GM19455 (cell line): Measurements from ENCODE around the gene PSMD3.
"Not testable (repeated sequence)": the region's sequence is repeated elsewhere in the genome, so short reads cannot be mapped to it uniquely, and the experiment has no call there.

ENCODE experiments used
- ATAC-seq: cut with Tn5 transposase; IDR thresholded peaks from one replicate; pipeline ENCODE4 v1.9.1; 2021; ENCODE audit not compliant: unreplicated experiment

The PSMD3 gene

DNA sequence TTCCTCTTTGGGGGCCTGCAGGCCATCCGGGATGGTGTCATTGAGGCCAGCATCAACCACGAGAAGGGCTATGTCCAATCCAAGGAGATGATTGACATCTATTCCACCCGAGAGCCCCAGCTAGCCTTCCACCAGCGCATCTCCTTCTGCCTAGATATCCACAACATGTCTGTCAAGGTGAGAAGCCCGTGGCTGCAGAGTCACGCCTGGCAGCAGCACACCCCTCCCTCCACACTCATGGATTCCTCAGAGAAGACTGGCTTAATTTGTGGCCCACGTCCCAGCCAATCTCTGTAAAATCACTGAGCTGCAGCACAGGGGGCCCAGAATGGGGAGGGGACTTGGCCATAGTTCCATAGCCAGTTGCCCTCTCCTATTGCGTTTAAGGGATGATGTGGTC, 15.6 kb downstream of the PSMD3 start:
- ATAC-seq, result no peak

GRCh38 chr17:39996800-39997199, 16.2 kb downstream of the PSMD3 start:
- no peak for ATAC-seq

DNA sequence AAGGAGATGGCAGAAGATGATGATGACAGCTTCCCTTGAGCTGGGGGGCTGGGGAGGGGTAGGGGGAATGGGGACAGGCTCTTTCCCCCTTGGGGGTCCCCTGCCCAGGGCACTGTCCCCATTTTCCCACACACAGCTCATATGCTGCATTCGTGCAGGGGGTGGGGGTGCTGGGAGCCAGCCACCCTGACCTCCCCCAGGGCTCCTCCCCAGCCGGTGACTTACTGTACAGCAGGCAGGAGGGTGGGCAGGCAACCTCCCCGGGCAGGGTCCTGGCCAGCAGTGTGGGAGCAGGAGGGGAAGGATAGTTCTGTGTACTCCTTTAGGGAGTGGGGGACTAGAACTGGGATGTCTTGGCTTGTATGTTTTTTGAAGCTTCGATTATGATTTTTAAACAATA, 16.9 kb downstream of the PSMD3 start:
- ATAC-seq, result no peak

DNA sequence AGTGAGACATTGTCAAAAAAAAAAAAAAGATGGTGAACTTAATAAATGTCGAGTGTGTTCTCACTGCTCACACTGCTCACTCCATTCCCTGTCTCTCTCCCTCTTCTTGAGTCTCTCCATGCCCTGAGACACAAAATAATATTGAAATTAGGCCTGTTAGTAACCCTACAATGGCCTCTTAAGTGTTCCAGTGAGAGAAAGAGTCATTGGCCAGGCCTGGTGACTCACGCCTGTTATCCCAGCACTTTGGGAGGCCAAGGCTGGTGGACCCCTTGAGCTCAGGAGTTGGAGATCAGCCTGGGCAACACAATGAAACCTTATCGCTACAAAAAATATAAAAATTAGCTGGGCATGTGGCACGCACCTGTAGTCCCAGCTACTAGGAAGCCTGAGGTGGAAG, 18.5 kb downstream of the PSMD3 start:
- no peak for ATAC-seq

DNA sequence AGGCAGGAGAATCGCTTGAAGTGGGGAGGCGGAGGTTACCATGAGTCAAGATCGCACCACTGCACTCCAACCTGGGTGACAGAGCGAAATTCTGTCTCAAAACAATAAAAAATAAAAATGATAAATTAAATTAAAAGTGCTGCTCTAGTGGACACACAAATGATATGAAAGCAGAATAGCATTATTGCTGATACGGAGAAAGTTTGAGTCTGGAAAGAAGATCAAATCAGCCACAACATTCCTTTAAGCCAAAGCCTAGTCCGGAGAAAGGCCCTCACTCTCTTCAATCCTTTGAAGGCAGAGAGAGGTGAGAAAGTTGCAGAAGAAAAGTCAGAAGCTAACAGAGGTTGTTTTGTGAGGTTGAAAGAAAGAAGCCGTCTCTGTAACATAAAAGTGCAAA, 19.6 kb downstream of the PSMD3 start:
- no peak for ATAC-seq

- not testable (repeated sequence) for ATAC-seq
These were observed 20.7 kb downstream of the PSMD3 start for GRCh38 chr17:40001335-40001734.

GRCh38 chr17:40004072-40004471, 23.5 kb downstream of the PSMD3 start:
- no peak for ATAC-seq

DNA sequence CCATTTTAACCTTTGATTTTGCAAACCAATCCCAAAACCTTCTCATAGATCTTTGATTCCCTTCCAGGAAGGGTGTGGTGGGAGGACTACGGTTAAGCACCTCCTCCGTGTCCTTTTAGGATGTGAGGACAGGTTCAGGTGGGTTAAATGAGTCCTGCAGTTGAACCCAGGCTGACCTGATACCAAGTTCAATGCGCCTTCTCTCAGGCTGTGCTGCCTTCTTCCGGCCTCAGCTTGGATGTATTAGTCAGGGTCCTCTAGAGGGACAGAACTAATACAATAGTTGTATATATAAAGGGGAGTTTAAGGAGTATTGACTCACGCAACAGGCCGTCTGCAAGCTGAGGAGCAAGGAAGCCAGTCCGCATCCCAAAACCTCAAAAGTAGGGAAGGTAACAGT, 24.1 kb downstream of the PSMD3 start:
- ATAC-seq, result no peak

- ATAC-seq, result no peak
These were observed 24.9 kb downstream of the PSMD3 start for GRCh38 chr17:40005520-40005919.

DNA sequence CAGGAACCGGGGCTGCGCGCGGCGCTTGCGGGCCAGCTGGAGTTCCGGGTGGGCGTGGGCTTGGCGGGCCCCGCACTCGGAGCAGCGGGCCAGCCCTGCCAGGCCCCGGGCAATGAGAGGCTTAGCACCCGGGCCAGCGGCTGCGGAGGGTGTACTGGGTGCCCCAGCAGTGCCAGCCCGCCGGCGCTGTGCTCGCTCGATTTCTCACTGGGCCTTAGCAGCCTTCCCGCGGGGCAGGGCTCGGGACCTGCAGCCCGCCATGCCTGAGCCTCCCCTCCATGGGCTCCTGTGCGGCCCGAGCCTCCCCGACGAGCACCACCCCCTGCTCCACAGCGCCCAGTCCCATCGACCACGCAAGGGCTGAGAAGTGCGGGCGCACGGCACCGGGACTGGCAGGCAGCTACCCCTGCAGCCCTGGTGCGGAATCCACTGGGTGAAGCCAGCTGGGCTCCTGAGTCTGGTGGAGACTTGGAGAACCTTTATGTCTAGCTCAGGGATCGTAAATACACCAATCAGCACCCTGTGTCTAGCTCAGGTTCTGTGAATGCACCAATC, 30.4 kb downstream of the PSMD3 start:
- not testable (repeated sequence) for ATAC-seq

DNA sequence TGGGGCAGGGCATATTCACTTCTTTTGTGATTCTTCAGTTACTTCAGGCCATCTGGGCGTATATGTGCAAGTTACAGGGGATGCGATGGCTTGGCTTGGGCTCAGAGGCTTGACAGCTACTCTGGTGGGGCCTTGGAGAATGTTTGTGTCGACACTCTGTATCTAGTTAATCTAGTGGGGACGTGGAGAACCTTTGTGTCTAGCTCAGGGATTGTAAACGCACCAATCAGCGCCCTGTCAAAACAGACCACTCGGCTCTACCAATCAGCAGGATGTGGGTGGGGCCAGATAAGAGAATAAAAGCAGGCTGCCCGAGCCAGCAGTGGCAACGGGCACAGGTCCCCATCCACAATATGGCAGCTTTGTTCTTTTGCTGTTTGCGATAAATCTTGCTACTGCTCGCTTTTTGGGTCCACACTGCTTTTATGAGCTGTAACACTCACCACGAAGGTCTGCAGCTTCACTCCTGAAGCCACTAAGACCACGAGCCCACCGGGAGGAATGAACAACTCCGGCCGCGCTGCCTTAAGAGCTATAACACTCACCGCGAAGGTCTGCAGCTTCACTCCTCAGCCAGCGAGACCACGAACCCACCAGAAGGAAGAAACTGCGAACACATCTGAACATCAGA, 31.5 kb downstream of the PSMD3 start:
- not testable (repeated sequence) for ATAC-seq

DNA sequence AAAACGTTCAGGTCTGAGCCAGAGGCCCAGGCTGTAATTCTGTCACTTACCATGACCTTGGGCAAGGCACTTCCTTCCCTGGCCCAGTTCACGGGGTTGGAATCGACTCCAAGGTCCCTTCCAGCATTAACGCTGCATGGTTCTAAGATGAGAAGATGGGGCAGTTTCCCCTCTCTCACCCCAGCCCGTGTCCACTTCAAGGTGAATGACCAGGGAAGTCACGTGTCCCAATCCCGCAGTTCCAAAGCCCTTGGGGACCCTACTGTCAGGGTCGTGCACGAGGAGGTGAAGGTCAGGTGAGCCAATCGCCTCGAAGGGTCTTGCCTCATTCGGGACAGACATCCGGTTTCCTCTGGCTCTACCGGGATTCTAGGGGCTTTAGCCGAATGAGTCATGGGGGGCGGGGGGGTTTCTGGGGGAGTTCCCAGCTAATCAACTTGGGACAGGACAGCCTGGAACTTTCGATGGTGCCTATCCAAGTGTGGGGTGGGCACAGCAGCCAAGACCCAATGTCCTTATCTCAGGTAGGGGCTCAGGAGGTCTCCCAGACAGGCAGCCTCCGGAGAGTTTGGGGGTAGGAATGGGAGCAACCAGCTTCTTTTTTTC, 33.9 kb downstream of the PSMD3 start:
- no peak for ATAC-seq

DNA sequence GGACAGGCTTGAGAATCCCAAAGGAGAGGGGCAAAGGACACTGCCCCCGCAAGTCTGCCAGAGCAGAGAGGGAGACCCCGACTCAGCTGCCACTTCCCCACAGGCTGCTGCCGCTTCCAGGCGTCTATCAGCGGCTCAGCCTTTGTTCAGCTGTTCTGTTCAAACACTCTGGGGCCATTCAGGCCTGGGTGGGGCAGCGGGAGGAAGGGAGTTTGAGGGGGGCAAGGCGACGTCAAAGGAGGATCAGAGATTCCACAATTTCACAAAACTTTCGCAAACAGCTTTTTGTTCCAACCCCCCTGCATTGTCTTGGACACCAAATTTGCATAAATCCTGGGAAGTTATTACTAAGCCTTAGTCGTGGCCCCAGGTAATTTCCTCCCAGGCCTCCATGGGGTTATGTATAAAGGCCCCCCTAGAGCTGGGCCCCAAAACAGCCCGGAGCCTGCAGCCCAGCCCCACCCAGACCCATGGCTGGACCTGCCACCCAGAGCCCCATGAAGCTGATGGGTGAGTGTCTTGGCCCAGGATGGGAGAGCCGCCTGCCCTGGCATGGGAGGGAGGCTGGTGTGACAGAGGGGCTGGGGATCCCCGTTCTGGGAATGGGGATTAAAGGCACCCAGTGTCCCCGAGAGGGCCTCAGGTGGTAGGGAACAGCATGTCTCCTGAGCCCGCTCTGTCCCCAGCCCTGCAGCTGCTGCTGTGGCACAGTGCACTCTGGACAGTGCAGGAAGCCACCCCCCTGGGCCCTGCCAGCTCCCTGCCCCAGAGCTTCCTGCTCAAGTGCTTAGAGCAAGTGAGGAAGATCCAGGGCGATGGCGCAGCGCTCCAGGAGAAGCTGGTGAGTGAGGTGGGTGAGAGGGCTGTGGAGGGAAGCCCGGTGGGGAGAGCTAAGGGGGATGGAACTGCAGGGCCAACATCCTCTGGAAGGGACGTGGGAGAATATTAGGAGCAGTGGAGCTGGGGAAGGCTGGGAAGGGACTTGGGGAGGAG, 34.7 kb downstream of the PSMD3 start, which contains the start of gene CSF3:
Gene CSF3 (plus strand): TSS at position 436 of the 993 bp plus-strand sequence. CDS start 35 bp downstream, at position 471.
- no peak for ATAC-seq

DNA sequence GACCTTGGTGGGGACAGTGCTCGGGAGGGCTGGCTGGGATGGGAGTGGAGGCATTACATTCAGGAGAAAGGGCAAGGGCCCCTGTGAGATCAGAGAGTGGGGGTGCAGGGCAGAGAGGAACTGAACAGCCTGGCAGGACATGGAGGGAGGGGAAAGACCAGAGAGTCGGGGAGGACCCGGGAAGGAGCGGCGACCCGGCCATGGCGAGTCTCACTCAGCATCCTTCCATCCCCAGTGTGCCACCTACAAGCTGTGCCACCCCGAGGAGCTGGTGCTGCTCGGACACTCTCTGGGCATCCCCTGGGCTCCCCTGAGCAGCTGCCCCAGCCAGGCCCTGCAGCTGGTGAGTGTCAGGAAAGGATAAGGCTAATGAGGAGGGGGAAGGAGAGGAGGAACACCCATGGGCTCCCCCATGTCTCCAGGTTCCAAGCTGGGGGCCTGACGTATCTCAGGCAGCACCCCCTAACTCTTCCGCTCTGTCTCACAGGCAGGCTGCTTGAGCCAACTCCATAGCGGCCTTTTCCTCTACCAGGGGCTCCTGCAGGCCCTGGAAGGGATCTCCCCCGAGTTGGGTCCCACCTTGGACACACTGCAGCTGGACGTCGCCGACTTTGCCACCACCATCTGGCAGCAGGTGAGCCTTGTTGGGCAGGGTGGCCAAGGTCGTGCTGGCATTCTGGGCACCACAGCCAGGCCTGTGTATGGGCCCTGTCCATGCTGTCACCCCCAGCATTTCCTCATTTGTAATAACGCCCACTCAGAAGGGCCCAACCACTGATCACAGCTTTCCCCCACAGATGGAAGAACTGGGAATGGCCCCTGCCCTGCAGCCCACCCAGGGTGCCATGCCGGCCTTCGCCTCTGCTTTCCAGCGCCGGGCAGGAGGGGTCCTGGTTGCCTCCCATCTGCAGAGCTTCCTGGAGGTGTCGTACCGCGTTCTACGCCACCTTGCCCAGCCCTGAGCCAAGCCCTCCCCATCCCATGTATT, 35.7 kb downstream of the PSMD3 start:
- no peak for ATAC-seq

DNA sequence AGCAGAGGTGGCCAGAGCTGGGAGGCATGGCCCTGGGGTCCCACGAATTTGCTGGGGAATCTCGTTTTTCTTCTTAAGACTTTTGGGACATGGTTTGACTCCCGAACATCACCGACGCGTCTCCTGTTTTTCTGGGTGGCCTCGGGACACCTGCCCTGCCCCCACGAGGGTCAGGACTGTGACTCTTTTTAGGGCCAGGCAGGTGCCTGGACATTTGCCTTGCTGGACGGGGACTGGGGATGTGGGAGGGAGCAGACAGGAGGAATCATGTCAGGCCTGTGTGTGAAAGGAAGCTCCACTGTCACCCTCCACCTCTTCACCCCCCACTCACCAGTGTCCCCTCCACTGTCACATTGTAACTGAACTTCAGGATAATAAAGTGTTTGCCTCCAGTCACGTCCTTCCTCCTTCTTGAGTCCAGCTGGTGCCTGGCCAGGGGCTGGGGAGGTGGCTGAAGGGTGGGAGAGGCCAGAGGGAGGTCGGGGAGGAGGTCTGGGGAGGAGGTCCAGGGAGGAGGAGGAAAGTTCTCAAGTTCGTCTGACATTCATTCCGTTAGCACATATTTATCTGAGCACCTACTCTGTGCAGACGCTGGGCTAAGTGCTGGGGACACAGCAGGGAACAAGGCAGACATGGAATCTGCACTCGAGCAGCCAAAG, 36.9 kb downstream of the PSMD3 start:
- ATAC-seq, result no peak

- ATAC-seq, result no peak
These were observed 37.9 kb downstream of the PSMD3 start for GRCh38 chr17:40018211-40019121.

- no peak for ATAC-seq
These were observed 38.8 kb downstream of the PSMD3 start for GRCh38 chr17:40019140-40019991.

DNA sequence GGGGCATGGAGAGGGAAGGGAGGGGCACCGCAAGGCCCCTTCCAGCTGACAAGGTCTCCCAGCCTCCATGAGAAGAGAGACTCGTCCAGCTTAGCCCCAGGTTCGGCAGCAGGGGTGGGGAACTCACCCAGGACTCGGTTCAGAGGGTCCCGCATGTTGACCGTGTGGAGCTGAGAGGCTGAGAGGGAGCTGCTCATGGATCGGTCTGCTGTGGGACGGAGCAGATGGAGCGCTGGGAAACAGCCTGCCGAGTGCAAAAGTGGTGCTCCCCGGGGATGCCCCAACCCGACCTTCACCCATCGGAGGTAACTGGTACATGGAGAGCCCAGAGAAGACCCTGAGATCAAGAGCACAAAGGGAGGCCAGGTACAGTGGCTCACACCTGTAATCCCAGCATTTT, 39.5 kb downstream of the PSMD3 start:
- ATAC-seq, result no peak
